OCI-LY7 (cell line): ENCODE results near the gene PCYT1A. TPM values are rescaled to one million over a fixed set of nuclear protein-coding genes. Genes with fewer than 3 reads are reported as not detected.
"Not testable (repeated sequence)": the region's sequence is repeated elsewhere in the genome, so short reads cannot be mapped to it uniquely, and the experiment has no call there.

Source experiments
- BruUV-seq: library from RNA; stranded (reverse); fragments of 400-500 nt; replicated peaks from 2 replicates; lab custom pipeline; 2021; lab: Mats Ljungman, UMichigan
- CTCF ChIA-PET: fragments of 300-600 bp; sonication (Branson Sonifier 250); formaldehyde crosslinking; loops from one replicate; lab custom pipeline; 2022; ENCODE audit warnings: antibody characterized with exemption; ENCODE audit not compliant: unreplicated experiment; lab: Charles Lee
- POLR2A ChIA-PET: fragments of 300-600 bp; sonication (Branson Sonifier 250); formaldehyde crosslinking; loops from one replicate; lab custom pipeline; 2022; ENCODE audit warnings: antibody characterized with exemption; lab: Charles Lee
- DNase-seq: peaks from one replicate; pipeline ENCODE4 v3.0.0-alpha.2; 2015; ENCODE audit warnings: low spot score
- H2AFZ ChIP-seq: fragments of 200-600 bp; sonication (generic), shearing (Covaris generic); 2 replicates; pipeline ENCODE4 v1.6.1; 2014; ENCODE audit warnings: mild to moderate bottlenecking, antibody characterized with exemption, low read length, moderate library complexity
- H3K27ac ChIP-seq: fragments of 200-600 bp; sonication (generic); 2 replicates; pipeline ENCODE4 v1.5.1; 2014; ENCODE audit warnings: mixed run types, low read depth, mild to moderate bottlenecking, moderate library complexity, low read length, inconsistent platforms; ENCODE audit not compliant: poor library complexity, severe bottlenecking
- H3K36me3 ChIP-seq: fragments of 200-600 bp; sonication (generic); 2 replicates; pipeline ENCODE4 v1.6.1; 2014; ENCODE audit warnings: mild to moderate bottlenecking, antibody characterized with exemption, low read length, moderate library complexity, mixed read lengths; ENCODE audit not compliant: insufficient read depth
- H3K4me1 ChIP-seq: fragments of 200-600 bp; sonication (generic); 2 replicates; pipeline ENCODE4 v1.5.1; 2014; ENCODE audit warnings: mild to moderate bottlenecking, low read length; ENCODE audit not compliant: insufficient read depth, poor library complexity, severe bottlenecking
- H3K4me2 ChIP-seq: fragments of 200-600 bp; sonication (generic); 2 replicates; pipeline ENCODE4 v1.6.1; 2014; ENCODE audit warnings: mild to moderate bottlenecking, low read length
- H3K4me3 ChIP-seq: fragments of 200-600 bp; sonication (generic); 2 replicates; pipeline ENCODE4 v1.5.1; 2014; ENCODE audit warnings: mild to moderate bottlenecking, low read depth, low read length; ENCODE audit not compliant: poor library complexity, severe bottlenecking
- H3K79me2 ChIP-seq: fragments of 200-600 bp; sonication (generic); 2 replicates; pipeline ENCODE4 v1.6.1; 2016; ENCODE audit warnings: low read depth, mild to moderate bottlenecking, low read length, moderate library complexity, mixed read lengths; ENCODE audit not compliant: insufficient read depth
- H3K9me2 ChIP-seq: fragments of 200-600 bp; sonication (generic); 2 replicates; pipeline ENCODE4 v1.6.1; 2016; ENCODE audit warnings: mild to moderate bottlenecking, low read length, mixed read lengths; ENCODE audit not compliant: insufficient read depth
- H3K9me3 ChIP-seq: fragments of 200-600 bp; sonication (generic); 2 replicates; pipeline ENCODE4 v1.6.1; 2014; ENCODE audit warnings: mild to moderate bottlenecking, mixed run types, low read length, mixed read lengths
- H4K20me1 ChIP-seq: fragments of 200-600 bp; sonication (generic); 2 replicates; pipeline ENCODE4 v1.6.1; 2014; ENCODE audit warnings: mild to moderate bottlenecking, antibody characterized with exemption, low read length, moderate library complexity, mixed read lengths; ENCODE audit not compliant: insufficient read depth
- EZH2phosphoT487 ChIP-seq: fragments of 200-600 bp; sonication (generic); IDR thresholded peaks from 2 replicates; pipeline ENCODE4 v1.6.1; 2018; ENCODE audit warnings: low read depth, borderline replicate concordance, mild to moderate bottlenecking, mixed run types, antibody characterized with exemption, low read length, moderate library complexity, mixed read lengths
- intact Hi-C: fragments of 100-400 bp; cut with micrococcal nuclease; formaldehyde crosslinking; loops from one replicate; pipeline ENCODE4 v1.10.0; 2022; ENCODE audit not compliant: unreplicated experiment
- total RNA-seq, 2 experiments: library from RNA; depleted of rRNA in 1 of 2; stranded (reverse); fragments of >200 nt in 1 of 2; shearing (Covaris generic) in 1 of 2; gene quantifications; 2 replicates each; pipeline ENCODE4 v1.2.3, GENCODE V29; 2014 to 2022
- TF ChIP-seq, protein P1 (sequence below): fragments of 200-600 bp; sonication (generic); conservative IDR thresholded peaks from 2 replicates; pipeline ENCODE4 v1.5.1; 2014; ENCODE audit warnings: mild to moderate bottlenecking, antibody characterized with exemption, low read length, moderate library complexity, mixed read lengths

The PCYT1A gene
- total RNA-seq, 2 experiments from 2014 or later, result 21.6 to 27.1 TPM

DNA sequence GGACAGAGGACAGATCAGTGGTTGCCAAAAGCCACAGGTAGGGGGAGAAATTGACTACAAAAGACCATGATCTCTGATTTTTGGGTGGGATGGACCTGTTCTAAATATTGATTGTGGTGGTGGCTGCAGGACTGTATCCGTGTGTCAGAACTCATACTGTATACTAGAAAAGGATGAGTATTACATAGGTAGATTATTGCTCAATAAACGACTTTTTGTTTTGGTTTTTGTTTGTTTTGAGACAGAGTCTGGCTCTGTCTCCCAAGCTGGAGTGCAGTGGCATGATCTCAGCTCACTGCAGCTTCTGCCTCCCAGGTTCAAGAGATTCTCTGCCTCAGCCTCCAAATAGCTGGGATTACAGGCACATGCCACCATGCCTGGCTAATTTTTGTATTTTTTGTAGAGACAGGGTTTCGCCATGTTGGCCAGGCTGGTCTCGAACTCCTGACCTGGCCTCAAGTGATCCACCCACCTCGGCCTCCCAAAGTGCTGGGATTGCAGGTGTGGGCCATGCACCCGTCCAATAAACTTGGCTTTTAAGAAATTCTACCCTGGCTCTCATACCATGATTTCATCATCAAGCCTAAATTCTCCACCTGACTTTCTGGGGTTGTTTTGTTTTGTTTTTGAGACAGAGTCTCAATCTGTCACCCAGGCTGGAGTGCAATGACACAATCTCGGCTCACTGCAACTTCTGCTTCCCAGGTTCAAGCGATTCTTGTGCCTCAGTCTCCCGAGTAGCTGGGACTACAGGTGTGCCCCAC lies 81.9 kb downstream of the PCYT1A start:
- H3K9me2 ChIP-seq, H3K4me3 ChIP-seq, intact Hi-C loops, CTCF ChIA-PET, H4K20me1 ChIP-seq, POLR2A ChIA-PET, BruUV-seq, H3K4me2 ChIP-seq, H2AFZ ChIP-seq, H3K36me3 ChIP-seq, H3K27ac ChIP-seq, H3K79me2 ChIP-seq, H3K9me3 ChIP-seq: not testable (repeated sequence)
- DNase-seq, result peak; percentile 12
- H3K4me1 ChIP-seq, result peaks cover 13% of the 10 kb centered on the region
- TF ChIP-seq, protein P1, sequence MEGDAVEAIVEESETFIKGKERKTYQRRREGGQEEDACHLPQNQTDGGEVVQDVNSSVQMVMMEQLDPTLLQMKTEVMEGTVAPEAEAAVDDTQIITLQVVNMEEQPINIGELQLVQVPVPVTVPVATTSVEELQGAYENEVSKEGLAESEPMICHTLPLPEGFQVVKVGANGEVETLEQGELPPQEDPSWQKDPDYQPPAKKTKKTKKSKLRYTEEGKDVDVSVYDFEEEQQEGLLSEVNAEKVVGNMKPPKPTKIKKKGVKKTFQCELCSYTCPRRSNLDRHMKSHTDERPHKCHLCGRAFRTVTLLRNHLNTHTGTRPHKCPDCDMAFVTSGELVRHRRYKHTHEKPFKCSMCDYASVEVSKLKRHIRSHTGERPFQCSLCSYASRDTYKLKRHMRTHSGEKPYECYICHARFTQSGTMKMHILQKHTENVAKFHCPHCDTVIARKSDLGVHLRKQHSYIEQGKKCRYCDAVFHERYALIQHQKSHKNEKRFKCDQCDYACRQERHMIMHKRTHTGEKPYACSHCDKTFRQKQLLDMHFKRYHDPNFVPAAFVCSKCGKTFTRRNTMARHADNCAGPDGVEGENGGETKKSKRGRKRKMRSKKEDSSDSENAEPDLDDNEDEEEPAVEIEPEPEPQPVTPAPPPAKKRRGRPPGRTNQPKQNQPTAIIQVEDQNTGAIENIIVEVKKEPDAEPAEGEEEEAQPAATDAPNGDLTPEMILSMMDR, result 0 out of 2 replicates have a peak, but pooled peaks have one; percentile 37

DNA sequence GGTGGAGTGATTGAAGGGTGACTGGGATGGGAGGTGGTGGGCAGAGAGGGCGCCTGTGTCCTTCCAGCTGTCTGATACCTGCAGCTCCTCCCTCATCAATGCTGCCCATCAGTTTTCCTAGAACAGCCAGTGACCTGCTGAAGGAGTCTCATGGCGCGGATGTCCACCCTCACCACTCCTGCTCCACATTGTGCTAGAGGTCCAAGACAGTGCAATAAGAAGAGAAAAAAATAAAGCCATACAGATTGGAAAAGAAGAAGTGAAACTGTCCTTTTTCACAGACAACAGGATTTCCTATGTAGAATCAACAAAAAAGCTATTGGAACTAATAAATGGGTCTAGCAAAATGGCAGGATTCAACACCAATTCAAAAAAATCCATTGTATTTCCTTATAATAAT lies 83.7 kb downstream of the PCYT1A start:
- no peak overlapping the region for H3K4me3 ChIP-seq
- H3K9me2 ChIP-seq, result no peaks in the 10 kb centered on the region
- no TSS peak for BruUV-seq
- peaks cover 13% of the 10 kb centered on the region for H3K4me1 ChIP-seq
- TF ChIP-seq, protein P1, result no peak
- no peak for TF ChIP-seq EZH2phosphoT487
- H3K27ac ChIP-seq, result no peak overlapping the region
- H4K20me1 ChIP-seq, result no peaks in the 10 kb centered on the region
- H3K79me2 ChIP-seq, result no peaks in the 10 kb centered on the region
- H3K4me2 ChIP-seq, result no peak overlapping the region
- DNase-seq, result no peak
- CTCF ChIA-PET, result no interaction called here
- no peak overlapping the region for H2AFZ ChIP-seq
- intact Hi-C loops, result no loop called here
- H3K36me3 ChIP-seq, result no peaks in the 10 kb centered on the region
- no peaks in the 10 kb centered on the region for H3K9me3 ChIP-seq
- POLR2A ChIA-PET, result interaction anchor here (0.7 kb wide), 1 partner anchor 58 kb away, joined by 3 read pairs; no protein-coding TSS in a partner anchor

DNA sequence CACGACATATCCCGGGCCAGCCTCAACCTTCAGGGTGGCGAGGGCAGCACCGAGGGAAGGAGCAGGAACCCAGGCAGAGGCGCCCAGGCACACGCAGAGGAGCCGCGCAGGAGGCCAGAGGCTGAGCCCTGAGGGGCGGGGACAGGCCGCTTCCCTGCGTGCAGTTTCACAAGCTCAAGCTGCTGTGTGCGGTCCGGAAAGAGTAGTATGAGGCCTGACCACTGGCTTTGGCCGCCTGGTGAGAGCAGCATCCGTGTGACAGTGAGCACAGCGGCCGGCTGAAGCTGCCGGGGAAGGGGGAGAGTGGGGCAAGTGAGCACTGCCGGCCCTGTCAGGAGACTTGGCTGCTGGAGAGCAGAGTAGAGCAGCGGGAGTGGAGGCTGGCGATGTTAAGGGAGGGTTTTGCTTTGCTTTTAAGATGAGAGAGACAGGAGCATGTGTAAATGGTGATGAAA lies 85.0 kb downstream of the PCYT1A start:
- no peaks in the 10 kb centered on the region for H3K9me2 ChIP-seq
- no peaks in the 10 kb centered on the region for H3K36me3 ChIP-seq
- intact Hi-C loops, result no loop called here
- POLR2A ChIA-PET, result no interaction called here
- no peak overlapping the region for H2AFZ ChIP-seq
- no peaks in the 10 kb centered on the region for H4K20me1 ChIP-seq
- no peak for DNase-seq
- CTCF ChIA-PET, result no interaction called here
- H3K9me3 ChIP-seq, result no peaks in the 10 kb centered on the region
- no peak overlapping the region for H3K27ac ChIP-seq
- no peak overlapping the region for H3K4me3 ChIP-seq
- TF ChIP-seq, protein P1, result no peak
- TF ChIP-seq EZH2phosphoT487, result no peak
- no peak overlapping the region for H3K4me2 ChIP-seq
- peaks cover 10% of the 10 kb centered on the region for H3K4me1 ChIP-seq
- no TSS peak for BruUV-seq
- no peaks in the 10 kb centered on the region for H3K79me2 ChIP-seq
